A549 (cell line): ENCODE measurements around the gene TCF12. TPM values are rescaled to one million over a fixed set of nuclear protein-coding genes. Genes with fewer than 3 reads are reported as not detected.
A peak's percentile ranks its signal among the peaks of the same experiment; 100 is the strongest.

Experiments used
- ATAC-seq, 2 experiments: fragments of 200-7000 bp in 1 of 2; fragments of >200 bp in 1 of 2; cut with Nextera tagmentation in 1 of 2; cut with Tn5 transposase in 1 of 2; 3 replicates each; pipeline versions ENCODE4 v1.8.0 to v1.9.1; 2018 to 2020; ENCODE audit warnings: mild to moderate bottlenecking in 1 of 2, moderate library complexity in 1 of 2
- CTCF ChIA-PET: fragments of 300-600 bp; sonication (Branson Sonifier 250); formaldehyde crosslinking; extraction: SDS; loops from one replicate; lab custom pipeline; 2021; ENCODE audit warnings: antibody characterized with exemption, inconsistent platforms; lab: Yijun Ruan, JAX
- POLR2A ChIA-PET: fragments of 350-600 bp; formaldehyde crosslinking; extraction: SDS; loops from one replicate; lab custom pipeline; 2021; ENCODE audit warnings: antibody characterized with exemption, inconsistent platforms; lab: Yijun Ruan, JAX
- DNase-seq, 2 experiments: peaks; one replicate each; pipeline versions ENCODE4 v3.0.0 to v3.0.0-alpha.2; 2011 to 2016; ENCODE audit warnings: low read depth in 1 of 2, low spot score in 1 of 2
- FAIRE-seq: peaks from 2 replicates; lab custom pipeline; 2011; peaks lifted over from hg19 to GRCh38; lab: Jason Lieb, UNC
- H3K27ac ChIP-seq, 2 experiments: fragments of >200 bp; sonication (Bioruptor Twin); formaldehyde crosslinking; 3 replicates each; pipeline ENCODE4 v1.5.1; 2016 to 2017
- H3K4me1 ChIP-seq: fragments of >200 bp; sonication (Bioruptor Twin); formaldehyde crosslinking; 3 replicates; pipeline ENCODE4 v1.6.1; 2016
- H3K4me2 ChIP-seq: fragments of >200 bp; sonication (Bioruptor Twin); formaldehyde crosslinking; 3 replicates; pipeline ENCODE4 v1.6.1; 2016
- H3K4me3 ChIP-seq: fragments of >200 bp; sonication (Bioruptor Twin); formaldehyde crosslinking; 3 replicates; pipeline ENCODE4 v1.5.1; 2016
- H3K9me3 ChIP-seq: fragments of >200 bp; sonication (Bioruptor Twin); formaldehyde crosslinking; 3 replicates; pipeline ENCODE4 v1.6.1; 2016
- BHLHE40 ChIP-seq: IDR thresholded peaks from 2 replicates; pipeline ENCODE4 v1.6.1; 2012; ENCODE audit warnings: low read depth, low read length, inconsistent platforms
- CEBPB ChIP-seq, 2 experiments: fragments of >200 bp in 1 of 2; sonication (Bioruptor Twin) in 1 of 2; formaldehyde crosslinking in 1 of 2; IDR thresholded peaks; 2 replicates each; pipeline ENCODE4 v1.6.1; 2012 to 2016
- CHD4 ChIP-seq: fragments of 200-600 bp; sonication (generic); IDR thresholded peaks from 2 replicates; pipeline ENCODE4 v1.6.1; 2016; ENCODE audit warnings: antibody characterized with exemption, mild to moderate bottlenecking, borderline replicate concordance
- EHF ChIP-seq: fragments of 250-450 bp; sonication (Bioruptor Pico); IDR thresholded peaks from 2 replicates; pipeline ENCODE4 v1.5.0; 2020; ENCODE audit warnings: mild to moderate bottlenecking
- EP300 ChIP-seq, 2 experiments: fragments of >200 bp; sonication (Bioruptor Twin); formaldehyde crosslinking; IDR thresholded peaks; 2 replicates in 1 of 2; 3 replicates in 1 of 2; pipeline ENCODE4 v1.6.1; 2016 to 2017
- FOSB ChIP-seq: fragments of 250-450 bp; sonication (Bioruptor Pico); IDR thresholded peaks from 2 replicates; pipeline ENCODE4 v1.5.0; 2020; ENCODE audit warnings: mild to moderate bottlenecking, moderate library complexity
- FOSL2 ChIP-seq, 2 experiments: fragments of 450-650 bp in 1 of 2; fragments of >200 bp in 1 of 2; sonication (Bioruptor Twin) in 1 of 2; formaldehyde crosslinking; IDR thresholded peaks; 2 replicates each; pipeline versions ENCODE4 v1.5.0 to v1.6.1; 2016 to 2020; ENCODE audit warnings: mild to moderate bottlenecking in 1 of 2, moderate library complexity in 1 of 2
- HDAC2 ChIP-seq: fragments of 200-600 bp; sonication (generic); IDR thresholded peaks from 2 replicates; pipeline ENCODE4 v1.6.1; 2016
- HEYL ChIP-seq: fragments of 250-450 bp; sonication (Bioruptor Pico); IDR thresholded peaks from 2 replicates; pipeline ENCODE4 v1.8.0; 2021; ENCODE audit warnings: mild to moderate bottlenecking, moderate library complexity
- HMGXB4 ChIP-seq: fragments of 250-450 bp; sonication (Bioruptor Pico); IDR thresholded peaks from 2 replicates; pipeline ENCODE4 v1.5.0; 2021; ENCODE audit warnings: mild to moderate bottlenecking, moderate library complexity, borderline replicate concordance
- HOXB5 ChIP-seq: fragments of 250-450 bp; sonication (Bioruptor Pico); IDR thresholded peaks from 2 replicates; pipeline ENCODE4 v1.5.0; 2020; ENCODE audit warnings: mild to moderate bottlenecking, moderate library complexity
- KDM5A ChIP-seq: fragments of 200-600 bp; sonication (generic); IDR thresholded peaks from 2 replicates; pipeline ENCODE4 v1.6.1; 2016; ENCODE audit warnings: antibody characterized with exemption, mild to moderate bottlenecking
- NFE2L2 ChIP-seq: fragments of 150-350 bp; conservative IDR thresholded peaks from 2 replicates; pipeline ENCODE4 v1.6.1; 2014; ENCODE audit warnings: low read length
- NPAS2 ChIP-seq: fragments of 250-450 bp; sonication (Bioruptor Pico); IDR thresholded peaks from 2 replicates; pipeline ENCODE4 v1.8.0; 2022; ENCODE audit warnings: mild to moderate bottlenecking, moderate library complexity, borderline replicate concordance
- NR3C1 ChIP-seq: fragments of >200 bp; sonication (Bioruptor Twin); formaldehyde crosslinking; IDR thresholded peaks from 3 replicates; pipeline ENCODE4 v1.6.1; 2017
- RARB ChIP-seq: fragments of 250-450 bp; sonication (Bioruptor Pico); IDR thresholded peaks from 2 replicates; pipeline ENCODE4 v1.8.0; 2021; ENCODE audit warnings: mild to moderate bottlenecking, moderate library complexity
- RCOR1 ChIP-seq: fragments of 150-350 bp; IDR thresholded peaks from 2 replicates; pipeline ENCODE4 v1.6.1; 2014; ENCODE audit warnings: antibody characterized with exemption, low read length, low read depth
- RNF2 ChIP-seq: fragments of 200-600 bp; sonication (generic); IDR thresholded peaks from 2 replicates; pipeline ENCODE4 v1.6.1; 2016; ENCODE audit warnings: low read depth, mild to moderate bottlenecking, antibody characterized with exemption, moderate library complexity, borderline replicate concordance
- SREBF2 ChIP-seq: fragments of 450-650 bp; IDR thresholded peaks from 2 replicates; pipeline ENCODE4 v1.6.1; 2014; ENCODE audit warnings: mild to moderate bottlenecking, moderate library complexity
- TFCP2L1 ChIP-seq: fragments of 250-450 bp; sonication (Bioruptor Pico); IDR thresholded peaks from 2 replicates; pipeline ENCODE4 v1.5.0; 2021; ENCODE audit warnings: mild to moderate bottlenecking
- ZC3H11A ChIP-seq: fragments of 450-650 bp; IDR thresholded peaks from 2 replicates; pipeline ENCODE4 v1.6.1; 2014; ENCODE audit warnings: antibody characterized with exemption, mild to moderate bottlenecking
- ZSCAN20 ChIP-seq: fragments of 250-450 bp; sonication (Bioruptor Pico); IDR thresholded peaks from 2 replicates; pipeline ENCODE4 v1.8.0; 2022; ENCODE audit warnings: mild to moderate bottlenecking, moderate library complexity
- WGBS: methylation state at CpG from one replicate; pipeline ENCODE4 v1.1.6; 2017; ENCODE audit errors: missing lambda C conversion rate; 5-methylcytosine and 5-hydroxymethylcytosine counted together
- polyA plus RNA-seq, 4 experiments: library from polyadenylated mRNA; depleted of rRNA in 3 of 4; stranded (reverse); fragments of >200 nt; fragmentation: RNase III in 1 of 4; extraction: RNeasy Plus Mini Kit Qiagen cat#74134 plus additional on column Dnase treatment in 1 of 4; gene quantifications; 2 replicates in 3 of 4; 3 replicates in 1 of 4; pipeline ENCODE4 v1.2.3, GENCODE V29; 2011 to 2017
- TF ChIP-seq, protein P1 (sequence below): IDR thresholded peaks from 2 replicates; pipeline ENCODE4 v1.6.1; 2012; ENCODE audit warnings: low read depth, borderline replicate concordance
- TF ChIP-seq, protein P2 (sequence below): fragments of 150-350 bp; IDR thresholded peaks from 2 replicates; pipeline ENCODE4 v1.6.1; 2014; ENCODE audit warnings: low read depth, mild to moderate bottlenecking, low read length

The TCF12 gene
- polyA plus RNA-seq, 2 of the 4 experiments (the other 2 are of a cell fraction), result 36.3 to 121 TPM

DNA sequence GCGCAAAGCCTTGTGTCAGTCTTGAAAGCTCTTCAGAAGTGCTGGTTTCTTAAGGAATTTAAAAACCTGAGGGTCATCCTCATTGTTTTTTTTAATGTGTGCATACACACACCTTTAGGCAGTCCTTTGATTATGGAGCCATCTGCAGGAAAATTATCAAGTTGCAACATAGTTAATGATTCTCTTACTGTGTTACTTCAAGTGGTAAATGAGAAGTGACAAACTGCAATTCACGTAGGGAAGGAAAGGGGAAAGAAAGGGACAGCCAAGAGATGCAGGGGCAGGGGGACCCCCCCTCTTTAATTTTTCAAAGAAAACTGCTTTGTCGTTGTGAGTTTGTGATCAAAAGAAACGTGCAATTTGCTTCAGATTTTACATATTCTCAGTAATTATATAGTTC lies 295.4 kb downstream of the TCF12 start (continued):
- TF ChIP-seq, protein P1, sequence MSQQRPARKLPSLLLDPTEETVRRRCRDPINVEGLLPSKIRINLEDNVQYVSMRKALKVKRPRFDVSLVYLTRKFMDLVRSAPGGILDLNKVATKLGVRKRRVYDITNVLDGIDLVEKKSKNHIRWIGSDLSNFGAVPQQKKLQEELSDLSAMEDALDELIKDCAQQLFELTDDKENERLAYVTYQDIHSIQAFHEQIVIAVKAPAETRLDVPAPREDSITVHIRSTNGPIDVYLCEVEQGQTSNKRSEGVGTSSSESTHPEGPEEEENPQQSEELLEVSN, result no peak
- TF ChIP-seq EHF, result no peak
- no peak for TF ChIP-seq NFE2L2
- no peak for TF ChIP-seq HOXB5 (CRISPR knock-in tag)
- TF ChIP-seq ZSCAN20 (CRISPR knock-in tag), result no peak
- TF ChIP-seq CHD4, result no peak
- no peak for TF ChIP-seq ZC3H11A
- peak in 1 of 2 experiments; percentile 72; a peak in 2 of 4 replicates for TF ChIP-seq CEBPB (IDR thresholded peaks at IDR 0.05)
- no peak for TF ChIP-seq RNF2
- TF ChIP-seq FOSL2 (IDR thresholded peaks at IDR 0.05), result no peak
- no peak for TF ChIP-seq FOSL2 (CRISPR knock-in tag; IDR thresholded peaks at IDR 0.05)
- 0 out of 2 replicates have a peak, but pooled peaks have one; percentile 24 for TF ChIP-seq TFCP2L1
- TF ChIP-seq SREBF2, result no peak
- TF ChIP-seq RARB (CRISPR knock-in tag), result no peak
- TF ChIP-seq HDAC2, result no peak
- no peak for TF ChIP-seq NPAS2 (CRISPR knock-in tag)

DNA sequence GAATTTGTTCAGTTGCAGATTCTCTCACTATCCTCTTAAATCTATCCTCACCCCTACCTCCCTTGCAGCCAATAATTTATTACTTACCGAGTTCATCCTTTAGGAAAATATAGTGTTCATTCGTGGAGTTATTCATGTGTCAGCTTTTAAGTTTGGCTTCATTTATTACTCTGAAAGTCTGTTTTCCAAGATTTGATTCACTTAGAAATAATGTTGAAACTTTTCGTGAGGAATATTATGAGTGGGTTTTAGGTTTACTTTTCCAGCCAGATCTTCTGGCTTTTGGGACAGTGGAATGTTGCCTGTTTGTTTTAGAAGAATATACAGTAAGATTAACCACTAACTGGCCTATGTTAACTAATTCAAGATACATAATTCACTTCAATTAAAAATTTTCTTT lies 296.9 kb downstream of the TCF12 start:
- 34% methylated on average over 3 of the region's 3 CpGs for WGBS
- DNase-seq (no peak), FAIRE-seq (no peak), ATAC-seq (no peak)
- H3K27ac ChIP-seq, result no peak overlapping the region
- ChIA-PET POLR2A (interaction anchor here (0.7 kb wide), 1 partner anchor 58 kb away, joined by 3 read pairs; no protein-coding TSS in a partner anchor), CTCF (interaction anchor here (1.6 kb wide), 1 partner anchor 724 kb away, joined by 5 read pairs; no protein-coding TSS in a partner anchor)
- H3K4me3 ChIP-seq, result no peak overlapping the region
- no peak for TF ChIP-seq RCOR1
- TF ChIP-seq KDM5A, result no peak
- no peak overlapping the region for H3K4me2 ChIP-seq
- no peaks in the 10 kb centered on the region for H3K9me3 ChIP-seq
- H3K4me1 ChIP-seq, result peaks cover 36% of the 10 kb centered on the region

DNA sequence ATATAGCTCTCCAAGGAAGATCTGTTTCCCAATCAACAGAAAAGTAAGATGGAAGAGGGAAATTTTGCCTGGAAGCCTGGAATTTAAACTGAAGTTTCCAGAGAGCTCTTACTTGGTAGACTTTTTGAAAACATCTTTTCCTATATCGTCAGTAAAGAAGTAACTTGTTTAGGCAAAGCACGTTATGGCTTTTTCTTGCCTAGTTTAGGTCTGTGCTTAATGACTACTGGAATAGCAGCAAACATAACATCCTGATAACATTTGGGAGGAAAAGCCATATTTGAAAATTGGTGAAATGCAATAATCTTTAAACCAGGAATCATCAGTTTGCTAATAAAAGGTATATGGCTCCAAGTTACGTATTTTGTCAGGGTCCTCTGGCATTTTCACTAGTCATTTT lies 297.4 kb downstream of the TCF12 start:
- peak overlapping the region; percentile 35 for H3K4me2 ChIP-seq
- CTCF ChIA-PET, result interaction anchor here (1.6 kb wide), 1 partner anchor 725 kb away, joined by 5 read pairs; no protein-coding TSS in a partner anchor
- FAIRE-seq, result no peak
- POLR2A ChIA-PET, result interaction anchor here (0.7 kb wide), 1 partner anchor 59 kb away, joined by 3 read pairs; no protein-coding TSS in a partner anchor
- no peak for DNase-seq
- no peaks in the 10 kb centered on the region for H3K9me3 ChIP-seq
- no peak for TF ChIP-seq HMGXB4 (CRISPR knock-in tag)
- no peak for TF ChIP-seq NFE2L2
- no peak for TF ChIP-seq CEBPB (IDR thresholded peaks at IDR 0.05)
- TF ChIP-seq FOSB, result no peak
- TF ChIP-seq HEYL (CRISPR knock-in tag), result no peak
- no peak for TF ChIP-seq EP300 (IDR thresholded peaks at IDR 0.05)
- TF ChIP-seq NR3C1, result no peak
- no peak for TF ChIP-seq RARB (CRISPR knock-in tag)
- TF ChIP-seq, protein P2, sequence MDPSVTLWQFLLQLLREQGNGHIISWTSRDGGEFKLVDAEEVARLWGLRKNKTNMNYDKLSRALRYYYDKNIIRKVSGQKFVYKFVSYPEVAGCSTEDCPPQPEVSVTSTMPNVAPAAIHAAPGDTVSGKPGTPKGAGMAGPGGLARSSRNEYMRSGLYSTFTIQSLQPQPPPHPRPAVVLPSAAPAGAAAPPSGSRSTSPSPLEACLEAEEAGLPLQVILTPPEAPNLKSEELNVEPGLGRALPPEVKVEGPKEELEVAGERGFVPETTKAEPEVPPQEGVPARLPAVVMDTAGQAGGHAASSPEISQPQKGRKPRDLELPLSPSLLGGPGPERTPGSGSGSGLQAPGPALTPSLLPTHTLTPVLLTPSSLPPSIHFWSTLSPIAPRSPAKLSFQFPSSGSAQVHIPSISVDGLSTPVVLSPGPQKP, result no peak
- no peak for TF ChIP-seq BHLHE40
- peaks cover 36% of the 10 kb centered on the region for H3K4me1 ChIP-seq
- H3K27ac ChIP-seq, result no peak overlapping the region
- WGBS, result 83% methylated on average over 3 of the region's 3 CpGs
- H3K4me3 ChIP-seq, result no peak overlapping the region
- no peak for ATAC-seq
